ENCODE results near the gene TMED3. TPM values are rescaled to one million over a fixed set of nuclear protein-coding genes. Genes with fewer than 3 reads are reported as not detected.

TMED3 gene
- total and polyA plus RNA-seq, 9 of the 15 experiments (the other 6 are each of a cell fraction or from before 2014, with no cell fraction given) = 6.1 to 89.6 (median 51.4) TPM

- ATAC-seq (no peak), FAIRE-seq (peak; percentile 23), DNase-seq (ENCODE audit: extremely low read depth in 1 of 4, low spot score in 3 of 4) (no peak)
- H3K36me3 ChIP-seq (ENCODE audit: control insufficient read depth, insufficient read depth, low read length) = peaks cover 10% of the 10 kb centered on the region
- H3K27me3 ChIP-seq (ENCODE audit: control insufficient read depth in 2 of 2, insufficient read depth in 2 of 2, low read length in 2 of 2) = peaks cover 0 to 8% of the 10 kb centered on the region in 2 experiments; a peak in 2 of 5 replicates
- no peak overlapping the region for H3K9ac ChIP-seq (ENCODE audit: insufficient read depth in 1 of 2, low read depth in 2 of 2, low read length in 2 of 2)
- no peaks in the 10 kb centered on the region for H4K20me1 ChIP-seq (replicated peaks; ENCODE audit: control insufficient read depth, insufficient read depth, low read length)
- no peaks in the 10 kb centered on the region for H3K9me1 ChIP-seq (ENCODE audit: control insufficient read depth, insufficient read depth, low read length)
- H3K4me3 ChIP-seq = no peak overlapping the region
- intact Hi-C loops (cut with micrococcal nuclease) (no loop called here), in situ Hi-C loops (cut with MboI) (no loop called here)
- H3K9me3 ChIP-seq (replicated peaks; ENCODE audit: control insufficient read depth, insufficient read depth, low read depth, low read length) = no peaks in the 10 kb centered on the region
- WGBS (ENCODE audit: insufficient coverage, low coverage, missing lambda C conversion rate) = 6% methylated on average over 2 of the region's 2 CpGs
- no peak overlapping the region for H2AFZ ChIP-seq (ENCODE audit: low read depth, low read length)
- no peak overlapping the region for H3K4me2 ChIP-seq (ENCODE audit: insufficient read depth, low read length)
- POLR2A ChIA-PET = interaction anchor here (0.6 to 0.8 kb wide), 3 partner anchors 101 to 1009 kb away, joined by 3 read pairs; no protein-coding TSS in a partner anchor
- TF ChIP-seq TFAP4 (CRISPR knock-in tag; IDR thresholded peaks at IDR 0.05; ENCODE audit: borderline replicate concordance) (no peak), TEAD1 (CRISPR knock-in tag; IDR thresholded peaks at IDR 0.05) (no peak), SRF (CRISPR knock-in tag; IDR thresholded peaks at IDR 0.05) (0 out of 4 replicates have a peak, but pooled peaks of 1 of the 2 experiments have one; percentile 42)
- no TSS peak for BruUV-seq (replicated peaks)
- peaks cover 9 to 10% of the 10 kb centered on the region in 2 experiments; a peak in 4 of 5 replicates for H3K4me1 ChIP-seq (replicated peaks in 1 of 2; ENCODE audit: control insufficient read depth in 2 of 2, insufficient read depth in 2 of 2, low read length in 2 of 2)
- H3K27ac ChIP-seq (ENCODE audit: extremely low read depth, low read depth, low read length) = no peak overlapping the region
- peaks cover 27% of the 10 kb centered on the region for H3K79me2 ChIP-seq (ENCODE audit: control insufficient read depth, insufficient read depth, low read length)
- CTCF ChIA-PET (ENCODE audit: low intra/inter-chr PET ratio) = no interaction called here
Observed at GRCh38 chr15:79308874-79309273, 2.0 kb upstream of the TMED3 start.

GRCh38 chr15:79310612-79310984, 314 bp upstream of the TMED3 start:
- H2AFZ ChIP-seq (ENCODE audit: low read depth, low read length) = peak overlapping the region; percentile 92
- no peak overlapping the region for H3K27ac ChIP-seq (ENCODE audit: extremely low read depth, low read depth, low read length)
- no peaks in the 10 kb centered on the region for H4K20me1 ChIP-seq (replicated peaks; ENCODE audit: control insufficient read depth, insufficient read depth, low read length)
- 1% methylated on average over 9 of the region's 17 CpGs for WGBS (ENCODE audit: insufficient coverage, low coverage, missing lambda C conversion rate)
- POLR2A ChIA-PET = interaction anchor here (0.6 to 2.2 kb wide), 3 partner anchors 11 to 258 kb away, joined by 3 to 11 read pairs (median 3); no protein-coding TSS in a partner anchor
- in situ Hi-C loops (cut with MboI) (no loop called here), intact Hi-C loops (cut with micrococcal nuclease) (no loop called here)
- peak overlapping the region; percentile 93 for H3K4me3 ChIP-seq
- H3K27me3 ChIP-seq (ENCODE audit: control insufficient read depth in 2 of 2, insufficient read depth in 2 of 2, low read length in 2 of 2) = peaks cover 0 to 5% of the 10 kb centered on the region in 2 experiments; a peak in 2 of 5 replicates
- CTCF ChIA-PET (ENCODE audit: low intra/inter-chr PET ratio) = no interaction called here
- ATAC-seq (peak; percentile 52), FAIRE-seq (peak; percentile 71), DNase-seq (ENCODE audit: extremely low read depth in 1 of 4, low spot score in 3 of 4) (peak in 1 of 4 experiments; percentile 61)
- H3K4me1 ChIP-seq (replicated peaks in 1 of 2; ENCODE audit: control insufficient read depth in 2 of 2, insufficient read depth in 2 of 2, low read length in 2 of 2) = peaks cover 9 to 10% of the 10 kb centered on the region in 2 experiments; a peak in 4 of 5 replicates
- peak overlapping the region; percentile 82 for H3K4me2 ChIP-seq (ENCODE audit: insufficient read depth, low read length)
- H3K9me3 ChIP-seq (replicated peaks; ENCODE audit: control insufficient read depth, insufficient read depth, low read depth, low read length) = no peaks in the 10 kb centered on the region
- no TSS peak for BruUV-seq (replicated peaks)
- peaks cover 27% of the 10 kb centered on the region for H3K79me2 ChIP-seq (ENCODE audit: control insufficient read depth, insufficient read depth, low read length)
- H3K9ac ChIP-seq (ENCODE audit: insufficient read depth in 1 of 2, low read depth in 2 of 2, low read length in 2 of 2) = peak overlapping the region; percentile 31 to 68; a peak in 3 of 4 replicates
- peaks cover 27% of the 10 kb centered on the region for H3K36me3 ChIP-seq (ENCODE audit: control insufficient read depth, insufficient read depth, low read length)
- H3K9me1 ChIP-seq (ENCODE audit: control insufficient read depth, insufficient read depth, low read length) = no peaks in the 10 kb centered on the region
- TF ChIP-seq USF2 (CRISPR knock-in tag; IDR thresholded peaks at IDR 0.05) = peak; percentile 41; the same call in 1 of the 2 replicates
- peak; percentile 69 to 75; a peak in 2 of 4 replicates for TF ChIP-seq SIN3A (IDR thresholded peaks at IDR 0.05; ENCODE audit: borderline replicate concordance in 2 of 2, control insufficient read depth in 1 of 2, low read depth in 2 of 2, low read length in 2 of 2)
- TF ChIP-seq SP2 (IDR thresholded peaks at IDR 0.05; ENCODE audit: extremely low read depth, low read depth, low read length, poor library complexity, severe bottlenecking) = no peak
- TF ChIP-seq CHCHD3 (CRISPR knock-in tag; IDR thresholded peaks at IDR 0.05) = no peak
- no peak for TF ChIP-seq E2F3 (CRISPR knock-in tag; IDR thresholded peaks at IDR 0.05)
- TF ChIP-seq KLF16 (IDR thresholded peaks at IDR 0.05) = no peak
- no peak for TF ChIP-seq ZNF561 (CRISPR knock-in tag; conservative IDR thresholded peaks at IDR 0.05)
- no peak for TF ChIP-seq CC2D1A (IDR thresholded peaks at IDR 0.05)
- peak in 1 of 2 experiments; percentile 56; a peak in 2 of 4 replicates for TF ChIP-seq HDAC1 (IDR thresholded peaks at IDR 0.05)
- no peak for TF ChIP-seq RFX7 (CRISPR knock-in tag; IDR thresholded peaks at IDR 0.05)
- TF ChIP-seq BMI1 (IDR thresholded peaks at IDR 0.05; ENCODE audit: low read length) = no peak
